ENCODE results near the gene ACP7.

The ACP7 gene

DNA sequence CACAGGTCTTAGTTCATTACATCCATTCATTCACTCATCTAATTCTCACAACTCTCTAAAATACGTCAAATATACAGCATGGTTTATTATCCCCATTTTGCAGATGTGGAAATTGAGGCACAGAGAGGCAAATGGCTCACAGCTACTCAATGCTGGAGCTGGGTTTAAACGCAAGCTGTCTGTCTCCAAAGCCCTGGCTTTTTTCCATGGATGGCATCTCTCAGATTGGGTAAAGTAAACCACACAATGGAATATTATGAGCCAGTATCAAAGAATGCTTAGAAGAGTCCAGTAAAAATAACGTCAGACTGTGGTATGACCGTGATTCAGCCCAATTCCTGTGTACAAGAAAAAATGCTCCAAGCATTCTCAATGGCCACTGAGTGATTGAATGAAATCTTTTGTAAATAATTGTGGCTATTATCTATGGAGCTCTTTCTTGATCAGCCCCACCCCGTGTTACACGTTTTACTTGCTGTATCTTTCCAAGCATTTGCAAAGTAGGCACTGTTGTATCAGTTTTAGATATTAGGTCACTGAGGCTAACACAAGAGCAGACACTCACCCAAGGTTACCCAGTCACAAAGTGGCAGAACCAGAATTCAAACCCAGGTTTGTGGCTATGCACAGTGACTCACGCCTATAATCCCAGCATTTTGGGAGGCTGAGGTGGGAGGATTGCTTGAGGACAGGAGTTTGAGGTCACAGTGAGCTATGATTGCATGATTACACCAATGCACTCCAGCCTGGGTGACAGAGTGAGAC lies 5.5 kb upstream of the ACP7 start:
- Histone ChIP-seq H3K4me1 (ENCODE audit: insufficient read depth, low read length) (peaks cover 3% of the 10 kb centered on the region), H4K20me1 (ENCODE audit: insufficient read depth, low read length) (no peaks in the 10 kb centered on the region), H3K36me3 (ENCODE audit: insufficient read depth, low read length) (no peaks in the 10 kb centered on the region), H3K9me3 (ENCODE audit: insufficient read depth, low read length, severe bottlenecking) (no peaks in the 10 kb centered on the region), H3K27ac (ENCODE audit: low read length) (no peak overlapping the region), H3K4me3 (ENCODE audit: low read depth in 1 of 2, low read length in 2 of 2) (no peak overlapping the region), H2AFZ (ENCODE audit: low read depth, low read length) (no peak overlapping the region), H3K27me3 (ENCODE audit: insufficient read depth, low read length, poor library complexity) (no peaks in the 10 kb centered on the region), H3K79me2 (ENCODE audit: insufficient read depth, low read length) (no peaks in the 10 kb centered on the region), H3K4me2 (ENCODE audit: insufficient read depth, low read length) (no peak overlapping the region), H3K9ac (ENCODE audit: low read depth, low read length) (no peak overlapping the region)
- ATAC-seq (ENCODE audit: insufficient read depth, low read depth) (no peak), DNase-seq (no peak)
- no peak for TF ChIP-seq EZH2 (IDR thresholded peaks at IDR 0.05; ENCODE audit: borderline replicate concordance, low read depth, low read length, severe bottlenecking)
- TF ChIP-seq, protein P1, sequence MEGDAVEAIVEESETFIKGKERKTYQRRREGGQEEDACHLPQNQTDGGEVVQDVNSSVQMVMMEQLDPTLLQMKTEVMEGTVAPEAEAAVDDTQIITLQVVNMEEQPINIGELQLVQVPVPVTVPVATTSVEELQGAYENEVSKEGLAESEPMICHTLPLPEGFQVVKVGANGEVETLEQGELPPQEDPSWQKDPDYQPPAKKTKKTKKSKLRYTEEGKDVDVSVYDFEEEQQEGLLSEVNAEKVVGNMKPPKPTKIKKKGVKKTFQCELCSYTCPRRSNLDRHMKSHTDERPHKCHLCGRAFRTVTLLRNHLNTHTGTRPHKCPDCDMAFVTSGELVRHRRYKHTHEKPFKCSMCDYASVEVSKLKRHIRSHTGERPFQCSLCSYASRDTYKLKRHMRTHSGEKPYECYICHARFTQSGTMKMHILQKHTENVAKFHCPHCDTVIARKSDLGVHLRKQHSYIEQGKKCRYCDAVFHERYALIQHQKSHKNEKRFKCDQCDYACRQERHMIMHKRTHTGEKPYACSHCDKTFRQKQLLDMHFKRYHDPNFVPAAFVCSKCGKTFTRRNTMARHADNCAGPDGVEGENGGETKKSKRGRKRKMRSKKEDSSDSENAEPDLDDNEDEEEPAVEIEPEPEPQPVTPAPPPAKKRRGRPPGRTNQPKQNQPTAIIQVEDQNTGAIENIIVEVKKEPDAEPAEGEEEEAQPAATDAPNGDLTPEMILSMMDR (IDR thresholded peaks at IDR 0.05; ENCODE audit: borderline replicate concordance, extremely low read depth, low read length, poor library complexity, severe bottlenecking), result no peak

DNA sequence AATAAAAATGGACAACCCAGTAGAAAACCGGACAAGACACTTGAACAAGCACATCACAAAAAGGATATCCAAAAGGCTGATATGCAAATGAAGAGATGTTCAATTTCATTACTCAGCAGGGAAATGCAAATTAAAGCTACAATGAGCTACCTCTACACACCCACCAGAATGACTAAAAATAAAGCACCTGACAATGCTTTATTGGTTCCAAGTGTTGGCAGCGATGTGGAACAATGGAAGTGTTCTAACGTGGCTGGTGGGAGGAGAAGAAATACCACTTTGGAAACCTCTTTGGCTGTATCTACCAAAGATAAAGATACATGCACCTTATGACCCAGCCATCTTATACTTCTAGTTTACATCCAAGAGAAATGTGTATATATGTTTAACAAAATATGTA lies 3.7 kb upstream of the ACP7 start:
- Histone ChIP-seq H2AFZ (ENCODE audit: low read depth, low read length) (no peak overlapping the region), H3K9ac (ENCODE audit: low read depth, low read length) (no peak overlapping the region), H3K27me3 (ENCODE audit: insufficient read depth, low read length, poor library complexity) (no peaks in the 10 kb centered on the region), H3K9me3 (ENCODE audit: insufficient read depth, low read length, severe bottlenecking) (no peaks in the 10 kb centered on the region), H3K4me1 (ENCODE audit: insufficient read depth, low read length) (no peaks in the 10 kb centered on the region), H3K27ac (ENCODE audit: low read length) (no peak overlapping the region), H3K4me2 (ENCODE audit: insufficient read depth, low read length) (no peak overlapping the region), H3K79me2 (ENCODE audit: insufficient read depth, low read length) (no peaks in the 10 kb centered on the region), H4K20me1 (ENCODE audit: insufficient read depth, low read length) (no peaks in the 10 kb centered on the region), H3K36me3 (ENCODE audit: insufficient read depth, low read length) (no peaks in the 10 kb centered on the region), H3K4me3 (ENCODE audit: low read depth in 1 of 2, low read length in 2 of 2) (no peak overlapping the region)
- DNase-seq, result no peak
- TF ChIP-seq, protein P1 (IDR thresholded peaks at IDR 0.05; ENCODE audit: borderline replicate concordance, extremely low read depth, low read length, poor library complexity, severe bottlenecking), result no peak
- no peak for TF ChIP-seq EZH2 (IDR thresholded peaks at IDR 0.05; ENCODE audit: borderline replicate concordance, low read depth, low read length, severe bottlenecking)
- ATAC-seq (ENCODE audit: insufficient read depth, low read depth), result no peak

DNA sequence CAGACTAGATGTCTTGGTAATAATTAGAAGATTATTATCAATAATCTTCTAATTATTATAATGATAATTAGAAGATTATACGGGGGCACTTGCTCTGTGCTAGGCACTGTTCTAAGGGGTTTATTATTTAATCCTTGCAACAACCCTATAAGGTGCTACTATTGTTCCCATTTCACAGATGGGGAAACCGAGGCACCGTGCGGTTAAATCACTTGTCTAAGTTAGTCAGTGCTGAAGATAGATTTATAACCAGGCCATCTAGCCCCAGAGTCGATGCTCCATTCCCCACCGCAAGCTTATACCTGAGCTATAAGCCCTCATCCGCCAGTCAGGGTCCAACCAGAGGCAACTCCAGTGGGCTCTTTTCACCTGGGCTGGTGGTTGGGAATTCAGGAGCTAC lies 2.0 kb upstream of the ACP7 start:
- Histone ChIP-seq H3K27ac (ENCODE audit: low read length) (no peak overlapping the region), H3K4me2 (ENCODE audit: insufficient read depth, low read length) (no peak overlapping the region), H4K20me1 (ENCODE audit: insufficient read depth, low read length) (no peaks in the 10 kb centered on the region), H3K9me3 (ENCODE audit: insufficient read depth, low read length, severe bottlenecking) (no peaks in the 10 kb centered on the region), H3K4me3 (ENCODE audit: low read depth in 1 of 2, low read length in 2 of 2) (no peak overlapping the region), H3K27me3 (ENCODE audit: insufficient read depth, low read length, poor library complexity) (peaks cover 4% of the 10 kb centered on the region), H3K79me2 (ENCODE audit: insufficient read depth, low read length) (no peaks in the 10 kb centered on the region), H2AFZ (ENCODE audit: low read depth, low read length) (no peak overlapping the region), H3K36me3 (ENCODE audit: insufficient read depth, low read length) (no peaks in the 10 kb centered on the region), H3K4me1 (ENCODE audit: insufficient read depth, low read length) (no peaks in the 10 kb centered on the region), H3K9ac (ENCODE audit: low read depth, low read length) (no peak overlapping the region)
- TF ChIP-seq EZH2 (IDR thresholded peaks at IDR 0.05; ENCODE audit: borderline replicate concordance, low read depth, low read length, severe bottlenecking), result no peak
- TF ChIP-seq, protein P1 (IDR thresholded peaks at IDR 0.05; ENCODE audit: borderline replicate concordance, extremely low read depth, low read length, poor library complexity, severe bottlenecking), result no peak
- ATAC-seq (ENCODE audit: insufficient read depth, low read depth), result no peak
- DNase-seq, result no peak
